ENCODE data around the gene CPS1. TPM values are rescaled to one million over a fixed set of nuclear protein-coding genes. Genes with fewer than 3 reads are reported as not detected.

CPS1 gene
- total RNA-seq, 1 donor from 2014 or later: 4.7 TPM

- DNase-seq: no peak
Measured at GRCh38 chr2:210546424-210547208, 9.8 kb upstream of the CPS1 start.

GRCh38 chr2:210548031-210548430, 8.4 kb upstream of the CPS1 start:
- DNase-seq: no peak

- no peak for DNase-seq
Measured at GRCh38 chr2:210548878-210549384, 7.5 kb upstream of the CPS1 start.

- no peak for DNase-seq
Measured at GRCh38 chr2:210551001-210551400, 5.4 kb upstream of the CPS1 start.

- no peak for DNase-seq
Measured at GRCh38 chr2:210553373-210553772, 3.0 kb upstream of the CPS1 start.

GRCh38 chr2:210555555-210555954, 844 bp upstream of the CPS1 start:
- no peak for DNase-seq

- DNase-seq: no peak
Measured at GRCh38 chr2:210557721-210558120, 1.3 kb downstream of the CPS1 start.

- no peak for DNase-seq
Measured at GRCh38 chr2:210558708-210559107, 2.3 kb downstream of the CPS1 start.

GRCh38 chr2:210559182-210559581, 2.8 kb downstream of the CPS1 start:
- no peak for DNase-seq

- DNase-seq: no peak
Measured at GRCh38 chr2:210561475-210561874, 5.1 kb downstream of the CPS1 start.

- no peak for DNase-seq
Measured at GRCh38 chr2:210562091-210562490, 5.7 kb downstream of the CPS1 start.

GRCh38 chr2:210562502-210563080, 6.2 kb downstream of the CPS1 start:
- DNase-seq: no peak

- DNase-seq: no peak
Measured at GRCh38 chr2:210567279-210567678, 10.9 kb downstream of the CPS1 start.

- no peak for DNase-seq
Measured at GRCh38 chr2:210568108-210568507, 11.7 kb downstream of the CPS1 start.

GRCh38 chr2:210577263-210578071, 21.1 kb downstream of the CPS1 start:
- DNase-seq: no peak

- no peak for DNase-seq
Measured at GRCh38 chr2:210584834-210585233, 28.4 kb downstream of the CPS1 start.

- DNase-seq: no peak
Measured at GRCh38 chr2:210586381-210586780, 30.0 kb downstream of the CPS1 start.

GRCh38 chr2:210591663-210592062, 35.3 kb downstream of the CPS1 start:
- DNase-seq: no peak

GRCh38 chr2:210592726-210593125, 36.3 kb downstream of the CPS1 start:
- DNase-seq: no peak

- no peak for DNase-seq
Measured at GRCh38 chr2:210593166-210593565, 36.8 kb downstream of the CPS1 start.

GRCh38 chr2:210598219-210598618, 41.8 kb downstream of the CPS1 start:
- no peak for DNase-seq

- DNase-seq: no peak
Measured at GRCh38 chr2:210599476-210599875, 43.1 kb downstream of the CPS1 start.

GRCh38 chr2:210604666-210605065, 48.3 kb downstream of the CPS1 start:
- no peak for DNase-seq
